ENCODE data around the gene MATK. TPM values are rescaled to one million over a fixed set of nuclear protein-coding genes. Genes with fewer than 3 reads are reported as not detected.

Gene MATK
- polyA plus RNA-seq, 1 donor from 2014 or later, result 2.6 TPM

DNA sequence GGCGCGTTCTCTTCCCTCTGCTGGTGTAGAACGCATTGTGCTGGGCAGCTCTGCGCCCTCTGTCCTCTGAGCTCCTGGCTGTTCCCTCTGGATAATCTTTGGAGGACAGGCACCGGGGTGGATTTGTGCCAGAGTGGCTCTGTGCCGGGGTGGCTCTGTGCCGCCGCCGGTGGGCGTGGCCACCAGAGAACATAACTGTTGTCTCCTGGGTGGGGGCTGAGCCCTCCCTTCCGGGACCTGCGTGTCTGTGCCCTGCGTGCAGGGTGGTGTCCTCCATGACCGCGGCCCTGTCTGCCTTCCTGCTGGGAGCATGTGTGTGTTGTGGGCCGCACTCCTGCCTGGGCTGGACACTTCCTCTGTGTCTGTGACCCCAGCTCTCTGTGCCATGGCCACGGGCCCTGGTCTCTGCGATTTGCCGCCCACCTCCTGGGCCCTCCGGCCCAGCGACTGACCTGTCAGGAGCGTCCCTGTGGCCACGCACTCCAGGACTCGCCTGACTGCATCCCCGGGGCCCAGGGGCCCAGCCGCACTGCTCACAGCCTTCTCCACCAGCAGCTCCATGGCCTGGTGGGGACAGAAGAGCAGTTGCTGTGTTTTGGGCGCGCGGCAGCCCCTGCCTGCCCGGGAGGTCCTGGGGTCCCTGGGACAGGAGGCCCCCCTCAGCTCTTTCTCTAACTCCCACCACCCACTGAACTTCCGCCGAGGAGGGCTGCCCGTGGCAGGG lies 22.4 kb upstream of the MATK start:
- TF ChIP-seq SMC3 (conservative IDR thresholded peaks at IDR 0.05; ENCODE audit: poor library complexity) (no peak), POLR2AphosphoS5 (IDR thresholded peaks at IDR 0.05) (no peak), EZH2 (IDR thresholded peaks at IDR 0.05; ENCODE audit: borderline replicate concordance, insufficient read depth, low read length, poor library complexity, severe bottlenecking) (no peak), TAF1 (IDR thresholded peaks at IDR 0.05; ENCODE audit: low read depth) (no peak), MXI1 (conservative IDR thresholded peaks at IDR 0.05; ENCODE audit: poor library complexity, severe bottlenecking) (no peak), EP300 (conservative IDR thresholded peaks at IDR 0.05; ENCODE audit: poor library complexity, severe bottlenecking) (no peak), RAD21 (conservative IDR thresholded peaks at IDR 0.05) (no peak)
- TF ChIP-seq, protein P1, sequence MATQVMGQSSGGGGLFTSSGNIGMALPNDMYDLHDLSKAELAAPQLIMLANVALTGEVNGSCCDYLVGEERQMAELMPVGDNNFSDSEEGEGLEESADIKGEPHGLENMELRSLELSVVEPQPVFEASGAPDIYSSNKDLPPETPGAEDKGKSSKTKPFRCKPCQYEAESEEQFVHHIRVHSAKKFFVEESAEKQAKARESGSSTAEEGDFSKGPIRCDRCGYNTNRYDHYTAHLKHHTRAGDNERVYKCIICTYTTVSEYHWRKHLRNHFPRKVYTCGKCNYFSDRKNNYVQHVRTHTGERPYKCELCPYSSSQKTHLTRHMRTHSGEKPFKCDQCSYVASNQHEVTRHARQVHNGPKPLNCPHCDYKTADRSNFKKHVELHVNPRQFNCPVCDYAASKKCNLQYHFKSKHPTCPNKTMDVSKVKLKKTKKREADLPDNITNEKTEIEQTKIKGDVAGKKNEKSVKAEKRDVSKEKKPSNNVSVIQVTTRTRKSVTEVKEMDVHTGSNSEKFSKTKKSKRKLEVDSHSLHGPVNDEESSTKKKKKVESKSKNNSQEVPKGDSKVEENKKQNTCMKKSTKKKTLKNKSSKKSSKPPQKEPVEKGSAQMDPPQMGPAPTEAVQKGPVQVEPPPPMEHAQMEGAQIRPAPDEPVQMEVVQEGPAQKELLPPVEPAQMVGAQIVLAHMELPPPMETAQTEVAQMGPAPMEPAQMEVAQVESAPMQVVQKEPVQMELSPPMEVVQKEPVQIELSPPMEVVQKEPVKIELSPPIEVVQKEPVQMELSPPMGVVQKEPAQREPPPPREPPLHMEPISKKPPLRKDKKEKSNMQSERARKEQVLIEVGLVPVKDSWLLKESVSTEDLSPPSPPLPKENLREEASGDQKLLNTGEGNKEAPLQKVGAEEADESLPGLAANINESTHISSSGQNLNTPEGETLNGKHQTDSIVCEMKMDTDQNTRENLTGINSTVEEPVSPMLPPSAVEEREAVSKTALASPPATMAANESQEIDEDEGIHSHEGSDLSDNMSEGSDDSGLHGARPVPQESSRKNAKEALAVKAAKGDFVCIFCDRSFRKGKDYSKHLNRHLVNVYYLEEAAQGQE (IDR thresholded peaks at IDR 0.05; ENCODE audit: borderline replicate concordance), result no peak
- TF ChIP-seq, protein P2, sequence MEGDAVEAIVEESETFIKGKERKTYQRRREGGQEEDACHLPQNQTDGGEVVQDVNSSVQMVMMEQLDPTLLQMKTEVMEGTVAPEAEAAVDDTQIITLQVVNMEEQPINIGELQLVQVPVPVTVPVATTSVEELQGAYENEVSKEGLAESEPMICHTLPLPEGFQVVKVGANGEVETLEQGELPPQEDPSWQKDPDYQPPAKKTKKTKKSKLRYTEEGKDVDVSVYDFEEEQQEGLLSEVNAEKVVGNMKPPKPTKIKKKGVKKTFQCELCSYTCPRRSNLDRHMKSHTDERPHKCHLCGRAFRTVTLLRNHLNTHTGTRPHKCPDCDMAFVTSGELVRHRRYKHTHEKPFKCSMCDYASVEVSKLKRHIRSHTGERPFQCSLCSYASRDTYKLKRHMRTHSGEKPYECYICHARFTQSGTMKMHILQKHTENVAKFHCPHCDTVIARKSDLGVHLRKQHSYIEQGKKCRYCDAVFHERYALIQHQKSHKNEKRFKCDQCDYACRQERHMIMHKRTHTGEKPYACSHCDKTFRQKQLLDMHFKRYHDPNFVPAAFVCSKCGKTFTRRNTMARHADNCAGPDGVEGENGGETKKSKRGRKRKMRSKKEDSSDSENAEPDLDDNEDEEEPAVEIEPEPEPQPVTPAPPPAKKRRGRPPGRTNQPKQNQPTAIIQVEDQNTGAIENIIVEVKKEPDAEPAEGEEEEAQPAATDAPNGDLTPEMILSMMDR (IDR thresholded peaks at IDR 0.05; ENCODE audit: poor library complexity, severe bottlenecking), result no peak
- Histone ChIP-seq H3K36me3 (ENCODE audit: insufficient read depth, low read length) (no peaks in the 10 kb centered on the region), H3F3A (ENCODE audit: insufficient read depth, low read length, poor library complexity, severe bottlenecking) (no peaks in the 10 kb centered on the region), H3K27ac (ENCODE audit: low read length) (no peak overlapping the region), H4K20me1 (ENCODE audit: insufficient read depth) (no peaks in the 10 kb centered on the region), H3K79me2 (replicated peaks; ENCODE audit: insufficient read depth, low read length) (no peaks in the 10 kb centered on the region), H3K4me3 (ENCODE audit: low read length) (no peak overlapping the region), H3K9ac (ENCODE audit: low read length) (no peak overlapping the region), H3K9me2 (ENCODE audit: insufficient read depth, low read length) (no peaks in the 10 kb centered on the region), H2AFZ (ENCODE audit: low read depth, low read length) (no peak overlapping the region), H3K9me3 (ENCODE audit: low read length) (no peaks in the 10 kb centered on the region), H3K27me3 (ENCODE audit: insufficient read depth, low read depth, low read length) (no peaks in the 10 kb centered on the region), H3K4me2 (ENCODE audit: low read length) (no peak overlapping the region)

DNA sequence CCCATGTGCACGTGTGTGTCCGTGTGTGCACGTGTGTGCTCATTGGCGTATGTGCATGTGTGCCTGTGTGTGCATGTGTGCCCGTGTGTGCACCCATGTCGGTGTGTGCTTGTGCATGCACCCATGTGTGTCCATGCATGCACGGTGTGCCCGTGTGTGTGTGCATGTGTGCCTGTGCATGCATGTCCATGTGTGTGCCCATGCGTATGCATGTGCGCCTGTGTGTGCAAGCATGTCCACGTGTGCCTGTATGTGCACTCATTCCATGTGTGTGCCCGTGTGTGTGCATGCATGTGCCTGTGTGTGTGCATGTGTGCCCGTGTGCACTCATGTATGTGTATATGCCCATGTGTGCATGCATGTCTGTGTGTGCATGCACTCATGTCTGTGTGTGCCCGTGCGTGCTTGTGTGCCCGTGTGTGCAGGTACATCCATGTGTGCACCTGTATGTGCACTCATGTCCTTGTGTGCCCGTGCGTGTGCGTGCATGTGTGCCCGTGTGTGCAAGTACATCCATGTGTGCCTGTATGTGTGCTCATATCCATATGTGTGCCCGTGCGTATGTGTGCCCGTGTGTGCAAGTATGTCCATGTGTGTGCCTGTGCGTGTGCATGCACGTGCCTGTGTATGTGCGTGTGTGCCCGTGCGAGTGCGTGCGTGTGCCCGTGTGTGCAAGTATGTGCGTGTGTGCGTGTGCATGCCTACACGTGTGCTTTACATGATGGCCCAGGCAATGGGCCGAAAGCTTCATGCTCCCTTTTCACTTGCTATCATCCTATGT lies 21.6 kb upstream of the MATK start:
- no peaks in the 10 kb centered on the region for H3K36me3 ChIP-seq (ENCODE audit: insufficient read depth, low read length)

More for the DNA sequence above, 21.6 kb upstream of the MATK start:
- Histone ChIP-seq H3K4me3 (ENCODE audit: low read length) (no peak overlapping the region), H2AFZ (ENCODE audit: low read depth, low read length) (no peak overlapping the region), H3K27me3 (ENCODE audit: insufficient read depth, low read depth, low read length) (no peaks in the 10 kb centered on the region), H3K4me2 (ENCODE audit: low read length) (no peak overlapping the region), H4K20me1 (ENCODE audit: insufficient read depth) (no peaks in the 10 kb centered on the region), H3K9ac (ENCODE audit: low read length) (no peak overlapping the region), H3F3A (ENCODE audit: insufficient read depth, low read length, poor library complexity, severe bottlenecking) (no peaks in the 10 kb centered on the region), H3K9me3 (ENCODE audit: low read length) (no peaks in the 10 kb centered on the region), H3K79me2 (replicated peaks; ENCODE audit: insufficient read depth, low read length) (no peaks in the 10 kb centered on the region), H3K9me2 (ENCODE audit: insufficient read depth, low read length) (no peaks in the 10 kb centered on the region), H3K27ac (ENCODE audit: low read length) (no peak overlapping the region)
- TF ChIP-seq TAF1 (IDR thresholded peaks at IDR 0.05; ENCODE audit: low read depth), result no peak
- TF ChIP-seq, protein P2 (IDR thresholded peaks at IDR 0.05; ENCODE audit: poor library complexity, severe bottlenecking), result no peak
- TF ChIP-seq EZH2 (IDR thresholded peaks at IDR 0.05; ENCODE audit: borderline replicate concordance, insufficient read depth, low read length, poor library complexity, severe bottlenecking), result no peak
- TF ChIP-seq, protein P1 (IDR thresholded peaks at IDR 0.05; ENCODE audit: borderline replicate concordance), result no peak
- TF ChIP-seq RAD21 (conservative IDR thresholded peaks at IDR 0.05), result no peak
- TF ChIP-seq SMC3 (conservative IDR thresholded peaks at IDR 0.05; ENCODE audit: poor library complexity), result no peak
- TF ChIP-seq EP300 (conservative IDR thresholded peaks at IDR 0.05; ENCODE audit: poor library complexity, severe bottlenecking), result no peak
- no peak for TF ChIP-seq POLR2AphosphoS5 (IDR thresholded peaks at IDR 0.05)
- TF ChIP-seq MXI1 (conservative IDR thresholded peaks at IDR 0.05; ENCODE audit: poor library complexity, severe bottlenecking), result no peak

All from neural cell (in vitro differentiated cells).